WI38 (cell line): ENCODE data around the gene RPE.

Experiments used
- H3K4me3 ChIP-seq: 2 replicates; pipeline ENCODE4 v1.5.1; 2011; ENCODE audit warnings: low read depth, mild to moderate bottlenecking, control low read depth, low read length
- CTCF ChIP-seq: IDR thresholded peaks from 2 replicates; pipeline ENCODE4 v1.5.1; 2012; ENCODE audit warnings: low read depth, mild to moderate bottlenecking, control low read depth, low read length

RPE gene

DNA sequence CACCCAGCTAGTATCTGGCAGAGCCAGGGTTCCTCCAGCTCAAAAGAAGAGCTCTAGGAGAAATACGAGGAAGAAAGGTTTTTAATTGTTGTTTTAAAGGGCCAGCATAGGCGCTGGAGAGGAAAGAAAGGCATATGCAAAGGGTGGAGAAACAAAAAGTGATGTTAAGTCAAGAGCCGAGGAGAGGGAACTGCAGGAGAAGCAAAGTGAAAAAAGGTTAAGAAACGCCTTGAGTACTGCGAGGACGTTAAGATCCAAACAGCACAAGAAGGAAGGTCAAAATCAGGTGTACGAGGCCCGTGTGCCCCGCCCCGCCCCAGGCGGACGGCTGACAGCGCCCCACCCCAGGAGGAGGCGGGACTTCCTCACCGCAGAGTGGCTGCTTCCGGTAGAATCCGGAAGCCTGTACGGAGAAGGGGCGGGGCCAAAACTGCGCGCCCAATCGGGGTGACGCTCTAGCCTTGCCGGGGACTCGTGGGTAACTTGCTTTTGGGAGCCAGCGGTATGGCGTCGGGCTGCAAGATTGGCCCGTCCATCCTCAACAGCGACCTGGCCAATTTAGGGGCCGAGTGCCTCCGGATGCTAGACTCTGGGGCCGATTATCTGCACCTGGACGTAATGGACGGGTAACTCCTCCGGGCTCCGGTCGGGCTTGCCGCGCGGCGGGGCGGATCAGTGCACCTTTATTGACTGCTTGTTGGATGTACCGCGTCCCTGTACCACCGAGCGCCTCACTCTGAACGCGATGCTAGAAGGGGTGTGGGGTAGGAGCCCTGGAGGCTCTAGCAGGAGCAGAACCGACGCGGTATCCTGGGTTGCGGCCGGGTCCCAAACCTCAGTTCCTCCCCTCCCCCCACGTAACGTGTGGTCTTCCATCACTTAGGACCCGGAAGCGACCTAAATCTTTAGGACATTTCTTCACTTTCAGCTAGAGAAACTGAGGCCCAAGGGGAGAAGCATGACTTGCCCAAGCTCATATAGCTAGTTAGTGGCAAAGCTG is at the start of gene RPE:
Gene RPE, plus strand, starts transcription at position 481 of the 1,000 bp plus-strand sequence. Its CDS starts 24 bp downstream, at position 505.
- H3K4me3 ChIP-seq: peak within 1 kb of the TSS; percentile 99
- TF ChIP-seq CTCF: no peak

GRCh38 chr2:209956271-209956670 is 46.2 kb upstream of the RPE start:
- no peak overlapping the region for H3K4me3 ChIP-seq
- no peak for TF ChIP-seq CTCF

DNA sequence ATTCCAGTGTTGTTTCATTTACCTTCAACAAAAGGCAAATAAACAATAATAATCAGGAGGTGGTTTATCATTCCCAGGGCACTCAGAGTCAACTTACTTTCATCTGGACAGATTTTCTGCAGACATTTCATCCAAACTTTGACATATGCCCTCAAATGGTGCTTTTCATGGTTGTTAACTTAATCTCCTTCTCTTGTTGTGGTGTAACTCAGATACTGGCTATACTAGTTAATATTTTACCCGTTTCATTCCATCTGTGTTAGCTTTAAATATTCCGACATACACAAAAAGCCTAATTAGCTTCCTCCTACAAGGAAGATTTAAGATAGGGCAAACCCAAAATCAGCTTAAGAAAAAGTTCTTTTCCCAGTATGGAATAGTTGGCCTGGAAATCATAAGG is 44.4 kb upstream of the RPE start:
- no peak overlapping the region for H3K4me3 ChIP-seq
- TF ChIP-seq CTCF: no peak

DNA sequence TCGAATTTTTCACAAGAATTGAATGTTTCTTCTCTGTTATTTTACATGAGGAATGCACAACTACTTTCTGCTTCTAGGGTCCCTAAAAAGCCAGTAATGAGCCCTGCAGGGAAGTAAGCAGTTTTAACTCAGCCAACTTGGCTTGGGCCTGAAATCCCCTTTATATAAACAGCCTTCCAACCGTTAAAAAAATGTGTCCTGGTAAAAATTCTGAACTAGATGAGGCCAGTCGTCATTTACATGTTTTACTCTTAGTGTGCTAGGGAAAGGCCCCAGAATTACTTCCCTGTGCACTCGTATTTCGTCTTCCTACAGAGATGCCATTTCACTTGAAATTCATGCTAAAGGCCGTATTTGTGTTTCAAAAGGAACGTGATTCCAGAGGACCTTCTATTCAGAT is 42.4 kb upstream of the RPE start:
- H3K4me3 ChIP-seq: no peak overlapping the region
- TF ChIP-seq CTCF: no peak

DNA sequence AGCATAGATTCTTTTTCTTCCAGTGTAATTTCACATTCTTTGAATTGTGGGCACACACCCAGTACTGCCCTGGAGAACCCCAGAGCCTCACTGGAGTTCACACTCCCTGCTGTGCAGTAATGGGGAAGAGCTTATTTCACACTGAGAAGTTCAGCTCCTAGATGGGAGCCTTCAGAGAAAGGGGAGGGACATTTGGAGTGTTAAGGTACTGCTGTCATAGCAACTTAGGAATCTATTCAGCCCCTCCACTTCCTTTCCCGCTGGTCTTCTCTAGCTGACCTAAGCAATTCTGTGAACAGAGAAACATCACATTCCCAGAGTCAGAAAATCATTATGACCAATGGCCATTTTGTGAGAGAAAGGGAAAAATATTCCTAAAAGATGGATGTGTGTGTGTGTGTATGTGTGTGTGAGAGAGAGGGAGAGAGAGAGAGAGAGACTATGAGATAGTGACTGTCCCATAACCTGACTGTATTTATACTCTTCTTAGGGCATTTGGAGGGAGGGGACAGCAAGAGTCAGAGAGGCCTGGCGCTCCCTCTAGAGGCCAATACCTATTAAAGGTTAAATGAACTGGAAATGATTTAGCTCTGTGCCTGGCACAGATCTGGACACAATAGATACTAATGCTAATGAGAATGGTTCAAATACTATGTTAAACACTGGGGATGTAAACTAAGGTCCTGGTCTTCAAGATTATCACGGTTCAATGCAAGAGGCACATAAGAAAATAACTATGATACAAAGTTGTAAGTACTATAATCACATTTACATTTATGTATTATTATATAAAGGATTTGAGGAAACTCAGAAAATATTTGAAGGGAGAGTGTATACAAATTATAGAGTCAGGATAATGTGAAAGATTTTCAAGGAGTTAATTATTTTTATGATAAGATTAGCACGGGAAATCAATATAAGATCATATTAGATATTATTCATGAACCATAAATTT is 41.5 kb upstream of the RPE start:
- TF ChIP-seq CTCF: peak; percentile 58
- H3K4me3 ChIP-seq: no peak overlapping the region

- H3K4me3 ChIP-seq: no peak overlapping the region
- no peak for TF ChIP-seq CTCF
These were observed 36.7 kb upstream of the RPE start for GRCh38 chr2:209965723-209966122.
